Measurements from ENCODE around the gene RGS17.
A peak's percentile ranks its signal among the peaks of the same experiment; 100 is the strongest.
"Not testable (repeated sequence)": the region's sequence is repeated elsewhere in the genome, so short reads cannot be mapped to it uniquely, and the experiment has no call there.

Gene RGS17

DNA sequence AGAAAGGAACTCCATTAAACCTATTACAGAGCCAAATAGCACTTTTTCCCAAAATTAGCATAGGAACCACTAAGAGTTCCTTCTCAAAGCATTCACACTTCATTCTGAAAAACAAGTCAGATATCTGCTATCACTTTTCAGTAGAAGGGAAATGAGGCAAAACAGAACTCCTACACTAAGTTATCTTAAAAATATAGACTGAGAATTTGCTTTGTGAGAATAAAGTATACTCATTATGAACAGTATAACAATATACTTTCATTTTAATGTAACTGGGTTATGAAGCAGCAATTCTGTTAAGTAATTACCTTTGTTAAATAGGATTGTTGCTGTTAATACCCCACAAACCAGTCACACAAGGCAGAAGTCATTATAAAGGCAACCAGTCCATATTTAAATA, 137.2 kb downstream of the RGS17 start:
- TF ChIP-seq SP1 (IDR thresholded peaks at IDR 0.05) (no peak), LEF1 (IDR thresholded peaks at IDR 0.05; ENCODE audit: borderline replicate concordance) (no peak), NFRKB (IDR thresholded peaks at IDR 0.05) (no peak), PKNOX1 (IDR thresholded peaks at IDR 0.05) (no peak), CTBP1 (IDR thresholded peaks at IDR 0.05; ENCODE audit: borderline replicate concordance) (no peak), L3MBTL2 (conservative IDR thresholded peaks at IDR 0.05) (no peak), TARDBP (IDR thresholded peaks at IDR 0.05) (no peak), ARNT (IDR thresholded peaks at IDR 0.05) (no peak), SUZ12 (IDR thresholded peaks at IDR 0.05) (no peak), FOXK2 (IDR thresholded peaks at IDR 0.05) (no peak), FOXM1 (IDR thresholded peaks at IDR 0.05; ENCODE audit: borderline replicate concordance) (no peak), ZNF384 (IDR thresholded peaks at IDR 0.05) (no peak), ELF4 (IDR thresholded peaks at IDR 0.05) (no peak), BHLHE40 (IDR thresholded peaks at IDR 0.05; ENCODE audit: borderline replicate concordance) (no peak)

DNA sequence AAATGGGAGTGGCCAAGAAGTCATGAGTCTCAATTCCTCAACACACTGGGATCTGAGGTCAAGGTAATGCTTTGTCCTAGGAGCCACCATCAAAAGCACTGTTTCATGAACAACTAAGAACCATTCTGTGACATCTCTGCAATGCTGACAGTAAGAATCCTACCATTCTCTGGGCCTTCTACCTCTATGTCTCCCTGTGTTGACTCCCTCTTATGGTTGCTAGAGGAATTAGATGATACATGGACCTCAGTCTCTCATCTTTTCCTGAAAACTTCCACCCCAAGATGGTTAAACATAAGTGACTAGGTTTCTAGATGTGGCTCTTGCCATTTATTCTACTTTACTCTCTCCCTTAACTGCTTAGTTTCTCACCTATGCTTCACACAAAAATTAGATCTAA, 137.7 kb downstream of the RGS17 start:
- ChIA-PET CTCF (no interaction called here), POLR2A (no interaction called here)
- TF ChIP-seq ARNT (IDR thresholded peaks at IDR 0.05): no peak
- TF ChIP-seq PKNOX1 (IDR thresholded peaks at IDR 0.05): no peak
- TF ChIP-seq SUZ12 (IDR thresholded peaks at IDR 0.05): no peak
- no peak for TF ChIP-seq BHLHE40 (IDR thresholded peaks at IDR 0.05; ENCODE audit: borderline replicate concordance)
- no peak for TF ChIP-seq NFRKB (IDR thresholded peaks at IDR 0.05)
- no peak for TF ChIP-seq CTBP1 (IDR thresholded peaks at IDR 0.05; ENCODE audit: borderline replicate concordance)
- no peak for TF ChIP-seq SP1 (IDR thresholded peaks at IDR 0.05)
- TF ChIP-seq FOXM1 (IDR thresholded peaks at IDR 0.05; ENCODE audit: borderline replicate concordance): no peak
- TF ChIP-seq FOXA1 (IDR thresholded peaks at IDR 0.05): no peak
- no peak for TF ChIP-seq LEF1 (IDR thresholded peaks at IDR 0.05; ENCODE audit: borderline replicate concordance)
- TF ChIP-seq TARDBP (IDR thresholded peaks at IDR 0.05): no peak
- DNase-seq (ENCODE audit: extremely low spot score): peak; percentile 23

More for the DNA sequence above, 137.2 kb downstream of the RGS17 start:
- POLR2A ChIA-PET: no interaction called here
- CTCF ChIA-PET: no interaction called here
- DNase-seq (ENCODE audit: extremely low spot score): no peak

GRCh38 chr6:152986978-152987377, 144.1 kb downstream of the RGS17 start:
- CTCF ChIA-PET: interaction anchor here (0.8 kb wide), 1 partner anchor 135 kb away, joined by 3 read pairs; no protein-coding TSS in a partner anchor
- DNase-seq (ENCODE audit: extremely low spot score): no peak
- TF ChIP-seq CTBP1 (IDR thresholded peaks at IDR 0.05; ENCODE audit: borderline replicate concordance): no peak
- TF ChIP-seq TARDBP (IDR thresholded peaks at IDR 0.05): no peak
- TF ChIP-seq ZNF384 (IDR thresholded peaks at IDR 0.05): no peak
- no peak for TF ChIP-seq SP1 (IDR thresholded peaks at IDR 0.05)
- POLR2A ChIA-PET: no interaction called here

- CTCF ChIA-PET; DNase-seq (ENCODE audit: extremely low spot score): not testable (repeated sequence)
- POLR2A ChIA-PET: interaction anchor here (0.7 to 1.8 kb wide), 2 partner anchors 15 to 16 kb away, joined by 4 to 7 read pairs; no protein-coding TSS in a partner anchor
Measured at GRCh38 chr6:152985300-152985699, 145.8 kb downstream of the RGS17 start.

DNA sequence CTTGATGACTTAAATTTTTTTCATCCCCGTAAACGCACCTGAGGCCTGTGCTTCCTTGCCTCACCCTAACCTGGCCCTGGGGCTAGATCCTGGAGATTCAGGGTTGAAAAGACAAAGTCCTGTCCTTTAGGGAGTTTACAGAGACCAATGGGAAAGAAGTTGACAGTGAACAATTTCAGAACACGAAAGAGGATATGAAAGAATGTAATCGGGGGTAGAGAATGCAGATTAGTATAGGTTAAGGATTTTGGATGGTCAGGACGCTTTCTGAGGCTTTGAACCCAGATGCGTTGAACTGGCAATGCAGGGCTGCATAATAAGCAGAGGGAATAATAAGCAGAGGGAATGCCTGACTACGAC, 146.6 kb downstream of the RGS17 start:
- TF ChIP-seq TARDBP (IDR thresholded peaks at IDR 0.05) (no peak), HDGF (IDR thresholded peaks at IDR 0.05; ENCODE audit: borderline replicate concordance) (no peak), CTBP1 (IDR thresholded peaks at IDR 0.05; ENCODE audit: borderline replicate concordance) (no peak), ZNF384 (IDR thresholded peaks at IDR 0.05) (no peak), FOXM1 (IDR thresholded peaks at IDR 0.05; ENCODE audit: borderline replicate concordance) (no peak), ARNT (IDR thresholded peaks at IDR 0.05) (no peak), FOXA1 (IDR thresholded peaks at IDR 0.05) (no peak), BHLHE40 (IDR thresholded peaks at IDR 0.05; ENCODE audit: borderline replicate concordance) (no peak), SUZ12 (IDR thresholded peaks at IDR 0.05) (no peak), SP1 (IDR thresholded peaks at IDR 0.05) (no peak), PKNOX1 (IDR thresholded peaks at IDR 0.05) (no peak), ELF4 (IDR thresholded peaks at IDR 0.05) (no peak), L3MBTL2 (conservative IDR thresholded peaks at IDR 0.05) (no peak), LEF1 (IDR thresholded peaks at IDR 0.05; ENCODE audit: borderline replicate concordance) (no peak), NFRKB (IDR thresholded peaks at IDR 0.05) (no peak), FOXK2 (IDR thresholded peaks at IDR 0.05) (no peak)
- ChIA-PET CTCF (no interaction called here), POLR2A (interaction anchor here (0.7 kb wide), 1 partner anchor 15 kb away, joined by 4 read pairs; no protein-coding TSS in a partner anchor)
- DNase-seq (ENCODE audit: extremely low spot score): no peak

DNA sequence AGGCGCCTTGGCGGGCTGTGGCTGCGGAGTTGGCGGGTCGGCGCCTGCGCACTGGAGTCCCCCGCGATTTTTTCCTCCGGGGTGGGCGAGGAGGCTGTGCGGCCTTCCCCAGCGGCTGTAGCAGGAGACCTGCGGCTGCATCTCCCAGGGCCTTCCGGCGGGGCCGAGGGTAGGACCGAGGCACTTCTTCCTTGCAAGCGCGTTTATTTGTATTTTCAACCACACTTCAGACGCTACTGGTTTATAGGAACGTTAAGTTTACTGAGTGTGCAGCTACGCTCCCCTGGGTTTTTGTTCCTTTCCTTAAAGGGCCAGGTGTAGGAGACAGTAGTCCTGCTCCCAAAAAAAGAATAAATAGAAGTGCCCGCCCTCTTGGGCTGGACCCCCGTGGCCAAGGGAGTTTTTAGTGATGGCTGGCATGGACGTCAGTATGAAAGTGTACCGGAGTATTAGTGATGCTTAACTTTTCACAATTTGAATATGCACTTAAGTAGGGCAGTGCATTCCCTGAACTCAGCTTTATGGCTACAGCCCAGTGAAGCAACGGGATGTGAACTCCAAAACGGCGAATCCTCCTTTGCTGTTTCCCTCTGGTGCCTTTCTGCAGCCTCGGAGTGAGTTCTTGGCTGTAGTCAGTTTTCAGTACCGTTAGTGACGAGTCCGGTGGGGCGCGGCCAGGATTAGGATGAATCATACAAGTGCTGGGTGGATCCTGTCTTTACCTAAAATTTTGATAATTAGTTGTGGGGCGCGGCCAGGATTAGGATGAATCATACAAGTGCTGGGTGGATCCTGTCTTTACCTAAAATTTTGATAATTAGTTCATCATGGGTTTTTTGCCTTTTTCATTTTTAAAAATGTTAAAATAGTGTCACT, 147.2 kb downstream of the RGS17 start:
- CTCF ChIA-PET: no interaction called here
- TF ChIP-seq LEF1 (IDR thresholded peaks at IDR 0.05; ENCODE audit: borderline replicate concordance) (no peak), TARDBP (IDR thresholded peaks at IDR 0.05) (no peak), PKNOX1 (IDR thresholded peaks at IDR 0.05) (no peak), FOXK2 (IDR thresholded peaks at IDR 0.05) (no peak), ZNF384 (IDR thresholded peaks at IDR 0.05) (no peak), CTBP1 (IDR thresholded peaks at IDR 0.05; ENCODE audit: borderline replicate concordance) (no peak), FOXM1 (IDR thresholded peaks at IDR 0.05; ENCODE audit: borderline replicate concordance) (no peak), SUZ12 (IDR thresholded peaks at IDR 0.05) (no peak), HDGF (IDR thresholded peaks at IDR 0.05; ENCODE audit: borderline replicate concordance) (no peak), BHLHE40 (IDR thresholded peaks at IDR 0.05; ENCODE audit: borderline replicate concordance) (no peak), NFRKB (IDR thresholded peaks at IDR 0.05) (no peak), ARNT (IDR thresholded peaks at IDR 0.05) (no peak), L3MBTL2 (conservative IDR thresholded peaks at IDR 0.05) (no peak)
- peak; percentile 97 for DNase-seq (ENCODE audit: extremely low spot score)
- POLR2A ChIA-PET: interaction anchor here (0.5 to 1.7 kb wide), 10 partner anchors 7 to 1447 kb away, joined by 3 to 48 read pairs (median 4); no protein-coding TSS in a partner anchor

Data from HEK293T (cell line).